Loucy (cell line): ENCODE results near the gene RGMA.
"Not testable (repeated sequence)": the region's sequence is repeated elsewhere in the genome, so short reads cannot be mapped to it uniquely, and the experiment has no call there.

Source experiments
- H2AFZ ChIP-seq: fragments of 200-600 bp; sonication (generic); 2 replicates; pipeline ENCODE4 v1.6.0; 2016; ENCODE audit warnings: antibody characterized with exemption, mild to moderate bottlenecking, low read length, moderate library complexity
- H3F3A ChIP-seq: fragments of 200-600 bp; 2 replicates; pipeline ENCODE4 v1.6.0; 2016; ENCODE audit warnings: antibody characterized with exemption, low read depth, mild to moderate bottlenecking
- H3K27me3 ChIP-seq: fragments of 200-600 bp; sonication (generic); 2 replicates; pipeline ENCODE4 v1.6.1; 2014; ENCODE audit warnings: low read length, mild to moderate bottlenecking; ENCODE audit not compliant: insufficient read depth, poor library complexity, severe bottlenecking
- H3K36me3 ChIP-seq: fragments of 200-600 bp; sonication (generic); 2 replicates; pipeline ENCODE4 v1.6.1; 2016; ENCODE audit warnings: low read length; ENCODE audit not compliant: insufficient read depth
- H3K4me1 ChIP-seq: fragments of 200-600 bp; sonication (generic); 2 replicates; pipeline ENCODE4 v1.5.1; 2014; ENCODE audit warnings: low read length, mild to moderate bottlenecking; ENCODE audit not compliant: insufficient read depth, poor library complexity, severe bottlenecking
- H3K4me2 ChIP-seq: fragments of 200-600 bp; sonication (generic); 2 replicates; pipeline ENCODE4 v1.6.0; 2014; ENCODE audit warnings: antibody characterized with exemption, low read length, low read depth, mild to moderate bottlenecking; ENCODE audit not compliant: poor library complexity, severe bottlenecking
- H3K4me3 ChIP-seq: fragments of 200-600 bp; sonication (generic); 2 replicates; pipeline ENCODE4 v1.5.1; 2014; ENCODE audit warnings: low read length, mild to moderate bottlenecking, mixed read lengths; ENCODE audit not compliant: poor library complexity, severe bottlenecking
- H3K79me2 ChIP-seq: fragments of 200-600 bp; sonication (generic); 2 replicates; pipeline ENCODE4 v1.6.1; 2014; ENCODE audit warnings: low read length; ENCODE audit not compliant: insufficient read depth
- H3K9ac ChIP-seq: fragments of 200-600 bp; sonication (generic); 2 replicates; pipeline ENCODE4 v1.6.0; 2014; ENCODE audit warnings: mild to moderate bottlenecking, low read depth, low read length, moderate library complexity; ENCODE audit not compliant: poor library complexity, severe bottlenecking
- H3K9me2 ChIP-seq: fragments of 200-600 bp; sonication (generic); replicated peaks from 2 replicates; pipeline ENCODE4 v1.6.1; 2016; ENCODE audit warnings: low read depth, low read length, mixed read lengths
- H3K9me3 ChIP-seq: fragments of 200-600 bp; sonication (generic); 2 replicates; pipeline ENCODE4 v1.6.1; 2014; ENCODE audit warnings: mild to moderate bottlenecking, antibody characterized with exemption, low read length, low read depth; ENCODE audit not compliant: insufficient read depth
- H4K20me1 ChIP-seq: fragments of 200-600 bp; sonication (generic); 2 replicates; pipeline ENCODE4 v1.6.0; 2014; ENCODE audit warnings: antibody characterized with exemption, low read length, mild to moderate bottlenecking; ENCODE audit not compliant: insufficient read depth, poor library complexity, severe bottlenecking
- CTCF ChIP-seq: fragments of 200-600 bp; sonication (generic); conservative IDR thresholded peaks from 2 replicates; pipeline ENCODE4 v1.5.1; 2014; ENCODE audit warnings: mild to moderate bottlenecking, antibody characterized with exemption, low read length
- EZH2phosphoT487 ChIP-seq: fragments of 200-600 bp; IDR thresholded peaks from 2 replicates; pipeline ENCODE4 v1.6.1; 2018; ENCODE audit warnings: antibody characterized with exemption, mild to moderate bottlenecking, moderate library complexity, borderline replicate concordance

The RGMA gene

GRCh38 chr15:93031557-93032384, 57.2 kb downstream of the RGMA start:
- not testable (repeated sequence) for H3K27me3 ChIP-seq, H3K79me2 ChIP-seq, H3K4me1 ChIP-seq, H3K9me2 ChIP-seq, H3F3A ChIP-seq, H2AFZ ChIP-seq, H3K4me3 ChIP-seq, H3K9ac ChIP-seq, H3K4me2 ChIP-seq, H3K9me3 ChIP-seq, H4K20me1 ChIP-seq
- peaks cover 15% of the 10 kb centered on the region; the same call in 1 of the 2 replicates for H3K36me3 ChIP-seq

- TF ChIP-seq CTCF (no peak), EZH2phosphoT487 (no peak)
- no peaks in the 10 kb centered on the region for H3K79me2 ChIP-seq
- no peak overlapping the region for H2AFZ ChIP-seq
- H3K9ac ChIP-seq = no peak overlapping the region
- H3K4me2 ChIP-seq = peak overlapping the region; percentile 22
- H3K9me2 ChIP-seq = no peaks in the 10 kb centered on the region
- H3K27me3 ChIP-seq = no peaks in the 10 kb centered on the region
- H3K36me3 ChIP-seq = peaks cover 22% of the 10 kb centered on the region; the same call in 1 of the 2 replicates
- no peaks in the 10 kb centered on the region for H4K20me1 ChIP-seq
- H3K4me3 ChIP-seq = no peak overlapping the region
- no peaks in the 10 kb centered on the region for H3F3A ChIP-seq
- H3K4me1 ChIP-seq = no peaks in the 10 kb centered on the region
- no peaks in the 10 kb centered on the region for H3K9me3 ChIP-seq
Observed at GRCh38 chr15:93031103-93031464, 57.9 kb downstream of the RGMA start.

- TF ChIP-seq CTCF = peak; percentile 86
- TF ChIP-seq EZH2phosphoT487 = no peak
- H3F3A ChIP-seq = no peaks in the 10 kb centered on the region
- peak overlapping the region; percentile 22 for H3K4me2 ChIP-seq
- no peak overlapping the region for H3K9ac ChIP-seq
- no peaks in the 10 kb centered on the region for H4K20me1 ChIP-seq
- no peaks in the 10 kb centered on the region for H3K9me2 ChIP-seq
- H3K36me3 ChIP-seq = peaks cover 28% of the 10 kb centered on the region; the same call in 1 of the 2 replicates
- H3K27me3 ChIP-seq = no peaks in the 10 kb centered on the region
- H3K79me2 ChIP-seq = no peaks in the 10 kb centered on the region
- no peak overlapping the region for H2AFZ ChIP-seq
- H3K4me1 ChIP-seq = no peaks in the 10 kb centered on the region
- H3K4me3 ChIP-seq = no peak overlapping the region
- no peaks in the 10 kb centered on the region for H3K9me3 ChIP-seq
Observed at GRCh38 chr15:93030430-93031102, 58.4 kb downstream of the RGMA start.
